Activated CD4-positive, alpha-beta memory T cell treated with anti-CD3 and anti-CD28 coated beads for 36 hours (primary cell): Measurements from ENCODE around the gene MAMSTR. TPM values are rescaled to one million over a fixed set of nuclear protein-coding genes. Genes with fewer than 3 reads are reported as not detected.

Source experiments
- CTCF ChIA-PET: fragments of 350-600 bp; sonication (Branson Sonifier 250); formaldehyde crosslinking; loops from one replicate; lab custom pipeline; 2021; ENCODE audit warnings: antibody characterized with exemption, inconsistent platforms; lab: Charles Lee
- POLR2A ChIA-PET: fragments of 350-600 bp; sonication (Branson Sonifier 250); formaldehyde crosslinking; loops from one replicate; lab custom pipeline; 2021; ENCODE audit warnings: antibody characterized with exemption; lab: Charles Lee
- DNase-seq: peaks from one replicate; pipeline ENCODE4 v3.0.0-alpha.2; 2020
- H3K27ac Mint-ChIP-seq: one replicate; pipeline ENCODE4 v1.8.0; 2021; ENCODE audit warnings: mixed read lengths
- H3K27me3 Mint-ChIP-seq: one replicate; pipeline ENCODE4 v1.8.0; 2021; ENCODE audit warnings: mixed read lengths
- H3K36me3 Mint-ChIP-seq: one replicate; pipeline ENCODE4 v1.8.0; 2021; ENCODE audit warnings: mixed read lengths
- H3K4me1 Mint-ChIP-seq: one replicate; pipeline ENCODE4 v1.8.0; 2021; ENCODE audit warnings: low read depth, mixed read lengths
- H3K4me3 Mint-ChIP-seq: one replicate; pipeline ENCODE4 v1.8.0; 2021; ENCODE audit warnings: mild to moderate bottlenecking, mixed read lengths
- H3K9me3 Mint-ChIP-seq: one replicate; pipeline ENCODE4 v1.8.0; 2021; ENCODE audit warnings: mixed read lengths
- intact Hi-C: fragments of 100-400 bp; cut with micrococcal nuclease; formaldehyde crosslinking; loops from one replicate; pipeline ENCODE4 v1.15.1; 2023
- total RNA-seq, 2 experiments: library from RNA; stranded (reverse); gene quantifications; one replicate each; pipeline ENCODE4 v1.2.3, GENCODE V29; 2021

Gene MAMSTR
- total RNA-seq, 2 experiments from 2014 or later = 0.76 to 0.85 TPM

GRCh38 chr19:48752496-48753365, 33.2 kb upstream of the MAMSTR start, which contains the start of gene FUT1:
TSS of gene FUT1 (minus strand) at chr19:48752641. CDS start at chr19:48751281, 1,360 bp downstream.
- Mint-ChIP-seq H3K4me3 (peak within 1 kb of the TSS; percentile 72), H3K36me3 (no peaks in the 10 kb centered on the region), H3K27me3 (peaks cover 28% of the 10 kb centered on the region), H3K4me1 (peaks cover 18% of the 10 kb centered on the region), H3K27ac (no peak within 1 kb of the TSS), H3K9me3 (no peaks in the 10 kb centered on the region)
- DNase-seq = peak; percentile 59
- POLR2A ChIA-PET = no interaction called here
- intact Hi-C loops = no loop called here
- CTCF ChIA-PET = no interaction called here

GRCh38 chr19:48751845-48752495, 32.4 kb upstream of the MAMSTR start:
- peaks cover 18% of the 10 kb centered on the region for H3K4me1 Mint-ChIP-seq
- peak overlapping the region; percentile 72 for H3K4me3 Mint-ChIP-seq
- no peak for DNase-seq
- no peaks in the 10 kb centered on the region for H3K9me3 Mint-ChIP-seq
- intact Hi-C loops = no loop called here
- peaks cover 29% of the 10 kb centered on the region for H3K27me3 Mint-ChIP-seq
- ChIA-PET POLR2A (no interaction called here), CTCF (interaction anchor here (0.6 kb wide), 1 partner anchor 546 kb away, joined by 5 read pairs; no protein-coding TSS in a partner anchor)
- no peaks in the 10 kb centered on the region for H3K36me3 Mint-ChIP-seq
- no peak overlapping the region for H3K27ac Mint-ChIP-seq

DNA sequence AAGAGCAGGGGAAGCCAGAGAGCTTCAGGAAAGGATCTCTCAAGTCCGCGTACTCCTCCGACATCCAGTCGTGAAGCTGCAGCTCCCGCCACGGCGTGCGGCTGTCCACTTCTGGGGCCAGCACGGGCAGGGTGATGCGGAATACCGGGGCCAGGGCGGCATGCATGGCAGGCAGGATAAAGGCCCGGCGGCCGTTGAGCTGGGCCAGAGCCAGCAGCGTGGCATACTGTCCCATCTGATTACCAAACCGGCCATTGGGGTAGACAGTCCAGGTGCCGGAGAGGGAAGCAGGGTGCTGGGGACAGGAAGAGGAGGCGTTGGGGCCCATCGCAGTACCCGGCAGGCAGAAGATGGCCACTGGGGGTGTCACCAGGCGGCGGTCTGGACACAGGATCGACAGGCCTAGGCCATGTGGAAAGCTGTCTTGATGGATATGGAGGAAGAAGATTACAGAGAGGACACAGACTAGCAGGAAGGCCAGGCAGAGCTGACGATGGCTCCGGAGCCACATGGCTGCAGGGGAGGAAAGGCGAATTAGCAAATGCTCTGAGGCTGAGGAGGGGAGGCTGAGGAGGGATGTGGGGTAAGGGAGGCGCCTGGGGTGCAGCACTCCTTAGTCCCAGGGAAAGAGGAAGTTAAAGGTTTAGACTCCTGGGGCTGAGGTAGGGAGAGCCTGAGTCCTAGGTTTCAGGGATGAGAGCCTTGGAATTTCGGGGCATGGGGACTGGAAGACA, 31.4 kb upstream of the MAMSTR start:
- ChIA-PET POLR2A (no interaction called here), CTCF (interaction anchor here (1.2 kb wide), 1 partner anchor 91 kb away, joined by 4 read pairs; no protein-coding TSS in a partner anchor)
- Mint-ChIP-seq H3K36me3 (no peaks in the 10 kb centered on the region), H3K27ac (no peak overlapping the region), H3K27me3 (peaks cover 33% of the 10 kb centered on the region), H3K4me3 (no peak overlapping the region), H3K9me3 (no peaks in the 10 kb centered on the region), H3K4me1 (peaks cover 21% of the 10 kb centered on the region)
- intact Hi-C loops = no loop called here
- DNase-seq = no peak

DNA sequence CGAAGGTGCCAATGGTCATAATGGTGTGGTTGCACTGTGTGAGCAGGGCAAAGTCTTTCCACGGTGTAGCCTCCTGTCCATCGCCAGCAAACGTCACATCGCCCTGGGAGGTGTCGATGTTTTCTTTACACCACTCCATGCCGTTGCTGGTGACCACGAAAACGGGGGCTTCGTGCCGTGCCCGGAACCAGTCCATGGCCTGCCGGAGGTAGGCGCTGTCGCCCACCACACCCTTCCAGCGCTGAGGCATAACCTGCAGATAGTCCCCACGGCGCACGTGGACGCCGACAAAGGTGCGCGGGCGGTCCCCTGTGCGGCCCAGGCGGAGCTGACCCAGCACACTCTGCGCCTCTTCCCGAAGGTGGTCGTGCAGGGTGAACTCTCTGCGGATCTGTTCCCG, 30.8 kb upstream of the MAMSTR start:
- H3K27me3 Mint-ChIP-seq = peaks cover 34% of the 10 kb centered on the region
- DNase-seq = no peak
- H3K27ac Mint-ChIP-seq = no peak overlapping the region
- H3K4me3 Mint-ChIP-seq = no peak overlapping the region
- CTCF ChIA-PET = interaction anchor here (1.2 kb wide), 1 partner anchor 92 kb away, joined by 4 read pairs; no protein-coding TSS in a partner anchor
- intact Hi-C loops = no loop called here
- no peaks in the 10 kb centered on the region for H3K9me3 Mint-ChIP-seq
- H3K36me3 Mint-ChIP-seq = no peaks in the 10 kb centered on the region
- POLR2A ChIA-PET = no interaction called here
- H3K4me1 Mint-ChIP-seq = peaks cover 23% of the 10 kb centered on the region

- H3K4me3 Mint-ChIP-seq = no peak overlapping the region
- intact Hi-C loops = no loop called here
- peaks cover 31% of the 10 kb centered on the region for H3K27me3 Mint-ChIP-seq
- no peak overlapping the region for H3K27ac Mint-ChIP-seq
- no peaks in the 10 kb centered on the region for H3K9me3 Mint-ChIP-seq
- no peaks in the 10 kb centered on the region for H3K36me3 Mint-ChIP-seq
- H3K4me1 Mint-ChIP-seq = peaks cover 23% of the 10 kb centered on the region
- POLR2A ChIA-PET = no interaction called here
- no peak for DNase-seq
- CTCF ChIA-PET = no interaction called here
Observed at GRCh38 chr19:48749571-48750198, 30.2 kb upstream of the MAMSTR start.

DNA sequence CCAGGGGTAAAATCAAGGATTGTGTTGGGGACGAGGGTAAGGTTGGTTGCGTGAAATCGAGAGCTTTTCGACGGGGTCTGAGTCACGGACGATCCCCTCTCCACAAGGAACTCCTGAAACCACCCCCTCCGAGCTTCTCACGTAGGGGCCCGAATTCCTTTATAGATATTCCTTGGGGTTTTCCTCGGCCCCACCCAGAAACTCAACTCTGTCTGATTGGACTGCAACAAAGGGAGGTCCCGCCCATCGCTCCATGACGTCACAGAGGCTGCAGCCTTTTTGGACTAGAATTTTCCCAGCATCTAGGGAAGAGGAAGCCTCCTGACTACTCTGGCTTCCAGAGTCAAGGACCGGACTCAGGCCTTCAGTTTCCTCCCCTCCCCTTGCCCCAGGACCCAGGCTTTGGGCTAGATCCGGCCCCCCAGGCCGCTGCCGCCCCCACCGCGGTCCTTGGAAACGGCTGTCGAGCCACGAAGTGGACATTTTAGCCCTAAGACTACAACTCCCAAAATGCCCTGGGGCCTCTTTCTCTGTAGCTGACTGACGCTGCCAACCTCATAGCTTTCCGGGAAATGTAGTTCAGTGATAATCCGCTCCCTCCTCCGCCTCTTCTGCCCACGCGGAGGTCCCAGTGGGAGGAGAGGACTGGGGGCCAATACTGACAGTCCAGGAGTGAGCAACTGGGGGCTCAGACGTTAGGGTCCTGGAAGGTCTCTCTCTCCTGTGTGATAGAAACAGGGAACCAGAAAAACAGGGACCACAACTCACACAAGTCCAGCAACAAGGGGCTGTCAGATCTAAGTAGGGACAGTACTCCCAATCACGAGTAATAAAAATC, 27.4 kb upstream of the MAMSTR start, which contains the start of gene IZUMO1:
IZUMO1 (minus strand) TSS at position 172 of the 838 bp plus-strand sequence. CDS start 1,050 bp downstream, outside the sequence.
- H3K27ac Mint-ChIP-seq = no peak within 1 kb of the TSS
- POLR2A ChIA-PET = interaction anchor here (0.9 kb wide), 1 partner anchor 125 kb away, joined by 4 read pairs; the partner anchor contains the start of gene PPP1R15A
- H3K4me3 Mint-ChIP-seq = peak within 1 kb of the TSS; percentile 20
- CTCF ChIA-PET = interaction anchor here (0.6 to 2.3 kb wide), 4 partner anchors 8 to 140 kb away, joined by 3 to 10 read pairs (median 4); partner anchors contain the start of gene CA11
- no peaks in the 10 kb centered on the region for H3K9me3 Mint-ChIP-seq
- intact Hi-C loops = no loop called here
- peak; percentile 72 for DNase-seq
- peaks cover 9% of the 10 kb centered on the region for H3K4me1 Mint-ChIP-seq
- H3K36me3 Mint-ChIP-seq = no peaks in the 10 kb centered on the region
- H3K27me3 Mint-ChIP-seq = peaks cover 16% of the 10 kb centered on the region

- DNase-seq = no peak
- no peaks in the 10 kb centered on the region for H3K9me3 Mint-ChIP-seq
- POLR2A ChIA-PET = no interaction called here
- CTCF ChIA-PET = no interaction called here
- H3K36me3 Mint-ChIP-seq = no peaks in the 10 kb centered on the region
- peaks cover 10% of the 10 kb centered on the region for H3K4me1 Mint-ChIP-seq
- intact Hi-C loops = no loop called here
- no peak overlapping the region for H3K27ac Mint-ChIP-seq
- no peak overlapping the region for H3K4me3 Mint-ChIP-seq
- H3K27me3 Mint-ChIP-seq = peaks cover 13% of the 10 kb centered on the region
Observed at GRCh38 chr19:48746110-48746509, 26.6 kb upstream of the MAMSTR start.

DNA sequence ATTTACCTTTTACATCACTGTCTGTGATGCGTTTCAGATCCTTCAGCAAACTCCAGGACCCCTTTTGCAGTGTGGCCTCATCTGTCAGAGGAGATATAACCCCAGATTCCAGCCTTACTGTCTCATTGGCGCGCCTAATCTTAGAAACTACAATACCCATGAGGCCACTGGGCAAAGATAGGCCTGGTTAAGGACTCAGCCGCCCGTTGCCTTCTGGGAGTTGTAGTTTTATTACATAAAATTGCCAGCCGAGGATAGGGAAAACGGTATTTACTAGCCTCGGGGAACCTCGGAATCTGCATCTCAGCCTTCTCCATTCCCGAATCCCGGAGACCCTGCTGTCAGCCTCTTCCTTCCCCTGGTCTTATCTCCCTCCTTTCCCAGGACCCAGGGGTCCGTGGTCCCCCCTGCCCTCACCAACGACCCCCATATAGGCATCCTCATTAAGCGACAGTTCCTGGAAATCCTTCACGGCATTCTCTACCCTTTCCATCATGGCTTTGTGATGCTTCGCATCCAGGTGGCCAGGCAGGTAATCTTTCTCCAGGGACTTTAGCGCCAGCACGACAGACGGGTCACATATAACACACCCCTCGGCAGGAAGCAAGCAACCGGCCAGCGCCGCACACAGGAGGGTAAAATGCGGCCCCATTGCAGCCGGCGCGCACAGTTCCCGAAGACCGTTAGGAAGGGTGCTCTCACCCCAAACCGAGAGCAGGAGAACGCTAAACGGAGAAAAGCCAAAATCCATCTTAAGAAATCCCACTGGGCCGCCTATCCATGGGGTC, 25.9 kb upstream of the MAMSTR start:
- H3K36me3 Mint-ChIP-seq = no peaks in the 10 kb centered on the region
- peak; percentile 63 for DNase-seq
- no peak overlapping the region for H3K27ac Mint-ChIP-seq
- H3K4me1 Mint-ChIP-seq = peaks cover 12% of the 10 kb centered on the region
- peaks cover 15% of the 10 kb centered on the region for H3K27me3 Mint-ChIP-seq
- intact Hi-C loops = no loop called here
- ChIA-PET POLR2A (interaction anchor here (1.2 kb wide), 1 partner anchor 18 kb away, joined by 3 read pairs; no protein-coding TSS in a partner anchor), CTCF (interaction anchor here (0.6 kb wide), 1 partner anchor 43 kb away, joined by 3 read pairs; no protein-coding TSS in a partner anchor)
- H3K4me3 Mint-ChIP-seq = no peak overlapping the region
- no peaks in the 10 kb centered on the region for H3K9me3 Mint-ChIP-seq

- POLR2A ChIA-PET = no interaction called here
- Mint-ChIP-seq H3K27me3 (peaks cover 17% of the 10 kb centered on the region), H3K4me1 (peaks cover 18% of the 10 kb centered on the region), H3K27ac (no peak overlapping the region), H3K36me3 (no peaks in the 10 kb centered on the region), H3K9me3 (no peaks in the 10 kb centered on the region), H3K4me3 (no peak overlapping the region)
- intact Hi-C loops = no loop called here
- CTCF ChIA-PET = no interaction called here
- DNase-seq = no peak
Observed at GRCh38 chr19:48742096-48742495, 22.6 kb upstream of the MAMSTR start.
